ENCODE data around the gene HEATR5A.

DNA sequence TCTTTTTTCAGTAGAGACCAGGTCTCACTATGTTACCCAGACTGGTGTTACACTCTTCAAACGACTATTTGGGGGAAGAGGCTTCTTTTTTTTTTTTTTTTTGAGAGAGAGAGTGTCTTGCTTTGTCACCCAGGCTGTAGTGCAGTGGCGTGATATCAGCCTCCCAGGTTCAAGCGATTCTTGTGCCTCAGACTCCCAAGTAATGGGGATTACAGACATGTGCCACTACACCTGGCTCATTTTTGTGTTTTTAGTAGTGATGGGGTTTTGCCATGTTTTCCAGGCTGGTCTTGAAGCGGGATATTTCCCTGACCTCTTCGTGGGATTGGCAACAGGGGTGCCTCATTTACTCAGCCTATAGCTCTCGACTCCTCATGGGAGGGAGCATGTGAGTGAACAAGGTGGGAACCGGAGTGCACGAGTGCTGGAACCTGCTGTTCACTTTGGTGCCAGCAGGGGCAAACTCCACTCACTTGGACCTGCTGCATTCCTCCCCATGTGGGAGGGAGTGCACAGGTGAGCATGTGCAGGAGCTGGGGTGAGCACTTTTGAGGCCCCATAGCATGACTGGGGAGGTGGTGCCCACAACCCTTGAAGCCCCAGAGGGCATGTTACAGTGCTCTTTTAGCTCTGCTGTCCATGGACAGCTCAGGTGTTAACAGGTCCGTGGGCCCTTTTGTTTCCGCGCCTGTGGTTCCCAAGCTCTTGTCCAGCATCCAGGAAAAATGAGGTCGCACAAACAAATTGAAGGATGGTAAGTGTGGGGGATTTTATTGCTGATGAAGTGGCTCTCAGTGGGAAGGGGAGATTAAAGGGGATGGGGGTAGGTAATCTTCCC is 133.7 kb downstream of the HEATR5A start:
- TF ChIP-seq, protein P1, sequence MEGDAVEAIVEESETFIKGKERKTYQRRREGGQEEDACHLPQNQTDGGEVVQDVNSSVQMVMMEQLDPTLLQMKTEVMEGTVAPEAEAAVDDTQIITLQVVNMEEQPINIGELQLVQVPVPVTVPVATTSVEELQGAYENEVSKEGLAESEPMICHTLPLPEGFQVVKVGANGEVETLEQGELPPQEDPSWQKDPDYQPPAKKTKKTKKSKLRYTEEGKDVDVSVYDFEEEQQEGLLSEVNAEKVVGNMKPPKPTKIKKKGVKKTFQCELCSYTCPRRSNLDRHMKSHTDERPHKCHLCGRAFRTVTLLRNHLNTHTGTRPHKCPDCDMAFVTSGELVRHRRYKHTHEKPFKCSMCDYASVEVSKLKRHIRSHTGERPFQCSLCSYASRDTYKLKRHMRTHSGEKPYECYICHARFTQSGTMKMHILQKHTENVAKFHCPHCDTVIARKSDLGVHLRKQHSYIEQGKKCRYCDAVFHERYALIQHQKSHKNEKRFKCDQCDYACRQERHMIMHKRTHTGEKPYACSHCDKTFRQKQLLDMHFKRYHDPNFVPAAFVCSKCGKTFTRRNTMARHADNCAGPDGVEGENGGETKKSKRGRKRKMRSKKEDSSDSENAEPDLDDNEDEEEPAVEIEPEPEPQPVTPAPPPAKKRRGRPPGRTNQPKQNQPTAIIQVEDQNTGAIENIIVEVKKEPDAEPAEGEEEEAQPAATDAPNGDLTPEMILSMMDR (conservative IDR thresholded peaks at IDR 0.05; ENCODE audit: low read depth, low read length) = peak; percentile 51
- no peak for TF ChIP-seq EZH2 (IDR thresholded peaks at IDR 0.05; ENCODE audit: borderline replicate concordance, low read depth, low read length, poor library complexity, severe bottlenecking)
